PC-3 (cell line): ENCODE data around the gene NPTX1. TPM values are rescaled to one million over a fixed set of nuclear protein-coding genes. Genes with fewer than 3 reads are reported as not detected.

Experiments
- ATAC-seq: fragments of 200-7000 bp; cut with Tn5 transposase; 2 replicates; pipeline ENCODE4 v1.9.1; 2020; ENCODE audit warnings: mild to moderate bottlenecking, moderate library complexity
- BruUV-seq: library from RNA; stranded (reverse); fragments of 400-500 nt; replicated peaks from 2 replicates; lab custom pipeline; 2021; lab: Mats Ljungman, UMichigan
- CTCF ChIA-PET: fragments of 300-600 bp; sonication (Branson Sonifier 250); formaldehyde crosslinking; loops from one replicate; lab custom pipeline; 2022; ENCODE audit warnings: antibody characterized with exemption; lab: Charles Lee
- POLR2A ChIA-PET: fragments of 300-600 bp; sonication (Branson Sonifier 250); formaldehyde crosslinking; loops from one replicate; lab custom pipeline; 2022; ENCODE audit warnings: antibody characterized with exemption; ENCODE audit not compliant: unreplicated experiment; lab: Charles Lee
- DNase-seq: peaks from one replicate; pipeline ENCODE4 v3.0.0-alpha.2; 2015
- H2AFZ ChIP-seq: fragments of 300-600 bp; sonication (generic); 2 replicates; pipeline ENCODE4 v1.6.0; 2016; ENCODE audit warnings: antibody characterized with exemption, low read length
- H3F3A ChIP-seq: fragments of 300-600 bp; sonication (generic); one replicate; pipeline ENCODE4 v1.6.0; 2017; ENCODE audit warnings: antibody characterized with exemption, low read length, control low read depth, mild to moderate bottlenecking; ENCODE audit not compliant: unreplicated experiment
- H3K27ac ChIP-seq: fragments of 300-600 bp; sonication (generic); 2 replicates; pipeline ENCODE4 v1.5.1; 2016; ENCODE audit warnings: mild to moderate bottlenecking, low read length
- H3K27me3 ChIP-seq: fragments of 300-600 bp; sonication (generic); 2 replicates; pipeline ENCODE4 v1.6.1; 2016; ENCODE audit warnings: low read length, mixed read lengths
- H3K36me3 ChIP-seq: fragments of 300-600 bp; sonication (generic); 2 replicates; pipeline ENCODE4 v1.6.1; 2016; ENCODE audit warnings: low read depth, mixed run types, low read length, mixed read lengths
- H3K4me1 ChIP-seq: fragments of 300-600 bp; sonication (generic); 2 replicates; pipeline ENCODE4 v1.5.1; 2016; ENCODE audit warnings: low read length; ENCODE audit not compliant: insufficient read depth
- H3K4me2 ChIP-seq: fragments of 300-600 bp; sonication (generic); 2 replicates; pipeline ENCODE4 v1.6.0; 2016; ENCODE audit warnings: low read length
- H3K4me3 ChIP-seq: fragments of 300-600 bp; sonication (generic); 2 replicates; pipeline ENCODE4 v1.5.1; 2016; ENCODE audit warnings: mild to moderate bottlenecking, low read length, mixed read lengths
- H3K79me2 ChIP-seq: fragments of 300-600 bp; sonication (generic); 2 replicates; pipeline ENCODE4 v1.6.1; 2017; ENCODE audit warnings: low read length, mixed read lengths
- H3K9ac ChIP-seq: fragments of 300-600 bp; sonication (generic); 2 replicates; pipeline ENCODE4 v1.6.0; 2016; ENCODE audit warnings: mild to moderate bottlenecking, low read length
- H3K9me2 ChIP-seq: fragments of 300-600 bp; sonication (generic); replicated peaks from 2 replicates; pipeline ENCODE4 v1.6.1; 2016; ENCODE audit warnings: mixed run types, low read length, mixed read lengths
- H3K9me3 ChIP-seq: fragments of 300-600 bp; sonication (generic); 2 replicates; pipeline ENCODE4 v1.6.1; 2016; ENCODE audit warnings: low read length, mixed read lengths
- H4K20me1 ChIP-seq: fragments of 300-600 bp; sonication (generic); 2 replicates; pipeline ENCODE4 v1.6.1; 2016; ENCODE audit warnings: low read length, mixed read lengths
- EZH2 ChIP-seq: fragments of 300-600 bp; sonication (generic); IDR thresholded peaks from one replicate; pipeline ENCODE4 v1.6.1; 2017; ENCODE audit warnings: antibody characterized with exemption, mild to moderate bottlenecking, low read length; ENCODE audit not compliant: unreplicated experiment
- EZH2phosphoT487 ChIP-seq: fragments of 300-600 bp; sonication (generic); IDR thresholded peaks from 2 replicates; pipeline ENCODE4 v1.6.1; 2018; ENCODE audit warnings: mild to moderate bottlenecking, antibody characterized with exemption, low read length, borderline replicate concordance
- intact Hi-C: fragments of 100-400 bp; cut with micrococcal nuclease; formaldehyde crosslinking; loops from 2 replicates; pipeline ENCODE4 v1.9.0; 2023
- total RNA-seq: library from RNA; depleted of rRNA; stranded (reverse); fragments of >200 nt; gene quantifications from 2 replicates; pipeline ENCODE4 v1.2.3, GENCODE V29; 2014
- TF ChIP-seq, protein P1 (sequence below): fragments of 300-600 bp; sonication (generic); conservative IDR thresholded peaks from 2 replicates; pipeline ENCODE4 v1.5.1; 2017; ENCODE audit warnings: antibody characterized with exemption, low read depth, mild to moderate bottlenecking, low read length

Gene NPTX1
- total RNA-seq, 1 experiment from 2014 or later = 0.55 TPM

DNA sequence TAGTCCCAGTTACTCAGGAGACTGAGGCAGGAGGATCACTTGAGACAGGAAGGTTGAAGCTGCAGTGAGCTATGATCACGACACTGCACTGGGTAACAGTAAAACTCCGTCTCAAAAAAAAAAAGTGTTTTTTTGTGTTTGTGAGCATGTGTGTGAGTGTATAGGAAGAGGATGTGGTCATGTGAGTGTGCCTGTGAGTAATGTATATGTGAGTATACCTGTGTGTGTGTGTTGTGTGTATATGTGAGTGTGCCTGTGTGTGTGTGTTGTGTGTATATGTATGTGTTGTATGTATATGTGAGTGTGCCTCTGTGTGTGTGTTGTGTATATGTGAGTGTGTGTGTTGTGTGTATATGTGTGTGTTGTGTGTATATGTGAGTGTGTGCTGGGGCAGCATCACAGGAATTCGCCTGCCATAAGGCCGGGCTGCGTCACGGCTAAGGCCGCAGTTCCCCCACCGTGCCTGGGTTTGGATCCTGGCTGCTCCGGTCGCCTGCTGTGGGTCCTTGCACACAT, 21.4 kb upstream of the NPTX1 start:
- Histone ChIP-seq H3K9ac (no peak overlapping the region), H3K27me3 (peaks cover 25% of the 10 kb centered on the region; the same call in 1 of the 2 replicates), H3K9me3 (no peaks in the 10 kb centered on the region), H3K79me2 (no peaks in the 10 kb centered on the region), H3K4me3 (no peak overlapping the region), H3F3A (no peaks in the 10 kb centered on the region), H3K9me2 (no peaks in the 10 kb centered on the region), H2AFZ (no peak overlapping the region), H4K20me1 (no peaks in the 10 kb centered on the region), H3K4me2 (no peak overlapping the region), H3K4me1 (no peaks in the 10 kb centered on the region), H3K27ac (no peak overlapping the region), H3K36me3 (no peaks in the 10 kb centered on the region)
- DNase-seq = no peak
- ATAC-seq = no peak
- intact Hi-C loops = no loop called here
- BruUV-seq = no TSS peak
- CTCF ChIA-PET = no interaction called here
- POLR2A ChIA-PET = no interaction called here
- TF ChIP-seq, protein P1, sequence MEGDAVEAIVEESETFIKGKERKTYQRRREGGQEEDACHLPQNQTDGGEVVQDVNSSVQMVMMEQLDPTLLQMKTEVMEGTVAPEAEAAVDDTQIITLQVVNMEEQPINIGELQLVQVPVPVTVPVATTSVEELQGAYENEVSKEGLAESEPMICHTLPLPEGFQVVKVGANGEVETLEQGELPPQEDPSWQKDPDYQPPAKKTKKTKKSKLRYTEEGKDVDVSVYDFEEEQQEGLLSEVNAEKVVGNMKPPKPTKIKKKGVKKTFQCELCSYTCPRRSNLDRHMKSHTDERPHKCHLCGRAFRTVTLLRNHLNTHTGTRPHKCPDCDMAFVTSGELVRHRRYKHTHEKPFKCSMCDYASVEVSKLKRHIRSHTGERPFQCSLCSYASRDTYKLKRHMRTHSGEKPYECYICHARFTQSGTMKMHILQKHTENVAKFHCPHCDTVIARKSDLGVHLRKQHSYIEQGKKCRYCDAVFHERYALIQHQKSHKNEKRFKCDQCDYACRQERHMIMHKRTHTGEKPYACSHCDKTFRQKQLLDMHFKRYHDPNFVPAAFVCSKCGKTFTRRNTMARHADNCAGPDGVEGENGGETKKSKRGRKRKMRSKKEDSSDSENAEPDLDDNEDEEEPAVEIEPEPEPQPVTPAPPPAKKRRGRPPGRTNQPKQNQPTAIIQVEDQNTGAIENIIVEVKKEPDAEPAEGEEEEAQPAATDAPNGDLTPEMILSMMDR = no peak
- TF ChIP-seq EZH2 = no peak
- no peak for TF ChIP-seq EZH2phosphoT487

DNA sequence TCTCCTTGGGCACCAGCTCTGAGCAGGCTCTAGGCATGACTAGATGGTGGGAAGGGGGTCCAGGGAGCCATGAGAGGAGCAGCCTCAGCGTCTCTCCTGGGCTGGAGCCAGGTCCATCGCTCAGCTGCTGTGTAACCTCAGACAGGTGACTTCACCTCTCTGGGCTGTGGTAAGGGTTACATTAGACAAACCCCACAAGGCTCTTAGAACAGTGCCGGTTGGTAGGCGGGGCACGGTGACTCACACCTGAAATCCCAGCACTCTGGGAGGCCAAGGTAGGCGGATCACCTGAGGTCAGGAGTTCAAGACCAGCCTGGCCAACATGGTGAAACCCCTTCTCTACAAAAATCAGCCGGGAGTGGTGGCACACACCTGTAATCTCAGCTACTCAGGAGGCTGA, 18.1 kb upstream of the NPTX1 start:
- no peak overlapping the region for H3K27ac ChIP-seq
- no TSS peak for BruUV-seq
- H3F3A ChIP-seq = no peaks in the 10 kb centered on the region

More for the DNA sequence above, 18.1 kb upstream of the NPTX1 start:
- Histone ChIP-seq H3K4me3 (no peak overlapping the region), H3K4me1 (no peaks in the 10 kb centered on the region), H3K79me2 (no peaks in the 10 kb centered on the region), H3K27me3 (0 out of 2 replicates have a peak, but pooled peaks cover 6% of the 10 kb centered on the region), H4K20me1 (no peaks in the 10 kb centered on the region), H3K4me2 (no peak overlapping the region), H3K9me3 (no peaks in the 10 kb centered on the region), H3K9me2 (no peaks in the 10 kb centered on the region), H3K9ac (no peak overlapping the region), H3K36me3 (no peaks in the 10 kb centered on the region), H2AFZ (no peak overlapping the region)
- TF ChIP-seq, protein P1 = no peak
- no peak for TF ChIP-seq EZH2phosphoT487
- no peak for TF ChIP-seq EZH2
- intact Hi-C loops = no loop called here
- peak; percentile 38 for DNase-seq
- ATAC-seq = peak; percentile 23; the same call in 1 of the 2 replicates
- ChIA-PET CTCF (no interaction called here), POLR2A (no interaction called here)
